HepG2 (cell line): ENCODE measurements around the gene SRXN1. TPM values are rescaled to one million over a fixed set of nuclear protein-coding genes. Genes with fewer than 3 reads are reported as not detected.
A peak's percentile ranks its signal among the peaks of the same experiment; 100 is the strongest.

Source experiments
- BORCS8-MEF2B ChIP-seq: sonication (generic); formaldehyde crosslinking; IDR thresholded peaks from 2 replicates; pipeline ENCODE4 v1.8.0; 2022; ENCODE audit warnings: mild to moderate bottlenecking, missing genetic modification reagents
- CREB3 ChIP-seq: sonication (generic); formaldehyde crosslinking; IDR thresholded peaks from 2 replicates; pipeline ENCODE4 v1.5.0; 2020; ENCODE audit warnings: missing genetic modification reagents
- DMTF1 ChIP-seq: sonication (generic); formaldehyde crosslinking; IDR thresholded peaks from 2 replicates; pipeline ENCODE4 v1.4.0; 2020; ENCODE audit warnings: mild to moderate bottlenecking, missing genetic modification reagents
- HMGXB3 ChIP-seq: sonication (generic); formaldehyde crosslinking; IDR thresholded peaks from 2 replicates; pipeline ENCODE4 v1.4.0; 2020; ENCODE audit warnings: missing genetic modification reagents, borderline replicate concordance
- IKZF4 ChIP-seq: sonication (generic); formaldehyde crosslinking; IDR thresholded peaks from 2 replicates; pipeline ENCODE4 v1.5.1; 2020; ENCODE audit warnings: borderline replicate concordance, mild to moderate bottlenecking, low read depth, missing genetic modification reagents; ENCODE audit errors: not compliant biosample characterization
- KAT8 ChIP-seq: IDR thresholded peaks from 2 replicates; pipeline ENCODE4 v1.6.1; 2016; ENCODE audit warnings: missing genetic modification reagents, missing compliant biosample characterization
- KDM4B ChIP-seq: sonication (generic); formaldehyde crosslinking; IDR thresholded peaks from 2 replicates; pipeline ENCODE4 v1.4.0; 2020; ENCODE audit warnings: missing genetic modification reagents
- SATB2 ChIP-seq: sonication (generic); formaldehyde crosslinking; IDR thresholded peaks from 2 replicates; pipeline ENCODE4 v1.5.0; 2020; ENCODE audit warnings: missing genetic modification reagents
- SNRNP70 ChIP-seq: fragments of 200-400 bp; formaldehyde crosslinking; IDR thresholded peaks from 2 replicates; pipeline ENCODE4 v1.6.1; 2017; ENCODE audit warnings: mild to moderate bottlenecking, low read depth, low read length, moderate library complexity
- TRIM24 ChIP-seq: sonication (generic); formaldehyde crosslinking; IDR thresholded peaks from 2 replicates; pipeline ENCODE4 v1.8.0; 2022; ENCODE audit warnings: mild to moderate bottlenecking, missing genetic modification reagents
- ZFAT ChIP-seq: sonication (generic); formaldehyde crosslinking; conservative IDR thresholded peaks from 2 replicates; pipeline ENCODE4 v1.8.1; 2023; ENCODE audit warnings: missing genetic modification reagents, inconsistent platforms
- ZFP41 ChIP-seq: sonication (generic); formaldehyde crosslinking; IDR thresholded peaks from 2 replicates; pipeline ENCODE4 v1.4.0; 2020; ENCODE audit warnings: mild to moderate bottlenecking, missing genetic modification reagents, borderline replicate concordance
- ZNF414 ChIP-seq: sonication (generic); formaldehyde crosslinking; IDR thresholded peaks from 2 replicates; pipeline ENCODE4 v1.5.0; 2020; ENCODE audit warnings: missing genetic modification reagents
- ZNF564 ChIP-seq: sonication (generic); formaldehyde crosslinking; IDR thresholded peaks from 2 replicates; pipeline ENCODE4 v1.8.1; 2023; ENCODE audit warnings: mild to moderate bottlenecking, missing genetic modification reagents
- ZNF574 ChIP-seq: sonication (generic); formaldehyde crosslinking; IDR thresholded peaks from 2 replicates; pipeline ENCODE4 v1.4.0; 2020; ENCODE audit warnings: missing genetic modification reagents
- ZNF7 ChIP-seq: IDR thresholded peaks from 2 replicates; pipeline ENCODE4 v1.6.1; 2016; ENCODE audit warnings: missing biosample characterization, missing genetic modification reagents
- ZNF841 ChIP-seq: sonication (generic); formaldehyde crosslinking; IDR thresholded peaks from 2 replicates; pipeline ENCODE4 v1.8.1; 2023; ENCODE audit warnings: missing genetic modification reagents, borderline replicate concordance
- ZSCAN25 ChIP-seq: sonication (generic); formaldehyde crosslinking; IDR thresholded peaks from 2 replicates; pipeline ENCODE4 v1.8.0; 2022; ENCODE audit warnings: mild to moderate bottlenecking, missing genetic modification reagents
- polyA plus RNA-seq, 8 experiments: library from polyadenylated mRNA; depleted of rRNA in 3 of 8; stranded (reverse) in 7 of 8; unstranded in 1 of 8; fragments of >200 nt; fragmentation: Illumina TruSeq in 4 of 8; extraction: Trizol in 4 of 8; gene quantifications; 2 replicates each; pipeline versions ENCODE4 v1.2.1 to v1.2.3, GENCODE V29; 2011 to 2016; ENCODE audit warnings: low read depth in 4 of 8, missing spikeins in 1 of 8, mixed read lengths in 1 of 8; ENCODE audit not compliant: insufficient read depth in 1 of 8
- total RNA-seq, 5 experiments: library from RNA; depleted of rRNA; stranded (reverse); fragments of >200 nt; fragmentation: Illumina TruSeq; extraction: Trizol; gene quantifications; 2 replicates each; pipeline ENCODE4 v1.2.3, GENCODE V29; 2016; ENCODE audit warnings: low read depth in 1 of 5

The SRXN1 gene
- total and polyA plus RNA-seq, 2 of the 13 experiments (the other 11 are each of a cell fraction or from before 2014, with no cell fraction given): 29.9 to 87.7 TPM

- TF ChIP-seq ZNF841 (CRISPR knock-in tag) (no peak; the same call in 1 of the 2 replicates), SATB2 (no peak), ZNF414 (peak; percentile 18; the same call in 1 of the 2 replicates), TRIM24 (no peak), KDM4B (CRISPR knock-in tag) (no peak; the same call in 1 of the 2 replicates), ZNF574 (no peak), ZNF7 (CRISPR knock-in tag) (no peak), KAT8 (CRISPR knock-in tag) (no peak; the same call in 1 of the 2 replicates), HMGXB3 (CRISPR knock-in tag) (no peak), CREB3 (CRISPR knock-in tag) (no peak), ZNF564 (CRISPR knock-in tag) (no peak), SNRNP70 (no peak), IKZF4 (CRISPR knock-in tag) (no peak), ZFAT (CRISPR knock-in tag) (no peak), ZFP41 (CRISPR knock-in tag) (no peak), ZSCAN25 (CRISPR knock-in tag) (0 out of 2 replicates have a peak, but pooled peaks have one; percentile 20), BORCS8-MEF2B (CRISPR knock-in tag) (no peak), DMTF1 (no peak)
These were observed 803 bp upstream of the SRXN1 start (continued) for GRCh38 chr20:653590-654416.
